Adrenal gland (tissue), 12 donors: Measurements from ENCODE around the gene HOXA5. TPM values are rescaled to one million over a fixed set of nuclear protein-coding genes. Genes with fewer than 3 reads are reported as not detected.
A peak's percentile ranks its signal among the peaks of the same experiment; 100 is the strongest.

Experiments used
- DNase-seq, 7 donors: peaks; one replicate each; pipeline ENCODE4 v3.0.0-alpha.2; 2019 to 2020
- H3K27ac ChIP-seq, 5 donors: fragments of 200-600 bp; sonication (generic) in 4 of 5; 1 replicate in 3 of 5; 2 replicates in 2 of 5; pipeline versions ENCODE4 v1.5.1 to v1.8.0; 2016 to 2020; ENCODE audit warnings: mild to moderate bottlenecking in 1 of 5
- H3K27me3 ChIP-seq: fragments of 200-600 bp; 2 replicates; pipeline ENCODE4 v1.8.0; 2021
- H3K36me3 ChIP-seq, 2 donors: fragments of 200-600 bp; replicated peaks in 1 of 2; 1 replicate in 1 of 2; 2 replicates in 1 of 2; pipeline versions ENCODE4 v1.5.1 to v1.8.0; 2018 to 2022
- H3K4me1 ChIP-seq, 2 donors: fragments of 200-600 bp; replicated peaks in 1 of 2; 1 replicate in 1 of 2; 2 replicates in 1 of 2; pipeline versions ENCODE4 v1.5.1 to v1.8.0; 2018 to 2021
- H3K4me3 ChIP-seq, 4 donors: fragments of 200-600 bp; sonication (generic) in 3 of 4; one replicate each; pipeline ENCODE4 v1.5.1; 2016 to 2018
- H3K9me3 ChIP-seq, 3 donors: fragments of 200-600 bp; sonication (generic) in 1 of 3; replicated peaks in 1 of 3; 1 replicate in 2 of 3; 2 replicates in 1 of 3; pipeline versions ENCODE4 v1.5.1 to v1.8.0; 2016 to 2021
- CTCF ChIP-seq, 6 experiments: fragments of 450-650 bp in 4 of 6; fragments of 200-600 bp in 2 of 6; sonication (generic) in 1 of 6; IDR thresholded peaks; 1 replicate in 5 of 6; 2 replicates in 1 of 6; pipeline versions ENCODE4 v1.5.1 to v1.8.0; 2016 to 2021; ENCODE audit warnings: antibody characterized with exemption in 6 of 6, mild to moderate bottlenecking in 2 of 6, moderate library complexity in 1 of 6
- POLR2A ChIP-seq, 2 donors: fragments of 450-650 bp; IDR thresholded peaks; one replicate each; pipeline ENCODE4 v1.6.1; 2017; ENCODE audit warnings: antibody characterized with exemption in 2 of 2, mild to moderate bottlenecking in 2 of 2, moderate library complexity in 1 of 2
- WGBS, 4 donors: extraction: QIAGEN DNeasy Blood & Tissue Kit in 2 of 4; methylation state at CpG; one replicate each; pipeline versions ENCODE4 v1.1.5 to v1.1.7; 2013 to 2017; 5-methylcytosine and 5-hydroxymethylcytosine counted together
- intact Hi-C, 2 donors: fragments of 100-400 bp; cut with DNase I; formaldehyde crosslinking; loops; one replicate each; pipeline versions ENCODE4 v1.14.1 to v1.15.0; 2022 to 2023
- polyA plus RNA-seq, 3 donors: library from polyadenylated mRNA; stranded (reverse); fragments of 200-250 nt in 2 of 3; fragments of 350-450 nt in 1 of 3; fragmentation: Illumina TruSeq in 1 of 3; extraction: RNeasy Lipid Tissue Mini Kit (QIAGEN cat#74804) in 1 of 3; gene quantifications; one replicate each; pipeline ENCODE4 v1.2.3, GENCODE V29; 2013 to 2014
- total RNA-seq, 9 donors: library from RNA; depleted of rRNA in 4 of 9; stranded (reverse); fragments of >200 nt in 4 of 9; fragments of 120-200 nt in 1 of 9; fragmentation: NEBNext Ultra II Directional in 1 of 9; extraction: Animal tissue kit (Norgen Biotek cat#: 25700) in 1 of 9; gene quantifications; one replicate each; pipeline versions ENCODE4 v1.1.0 to v1.2.4, GENCODE V29; 2013 to 2023
- donor health status: healthy with polysubstance abuse.
- donor health status: Bipolar disorder and iron deficiency.
- donor health status: DM: yes; HTN: yes; CAD: no.
- donor health status: DM: no; HTN: no; CAD: no.
- donor health status: DM: no; HTN: no; CAD: no.
- donor health status: DM: yes; HTN: yes; CAD: no.

The HOXA5 gene
- total and polyA plus RNA-seq, 12 donors: 21.8 to 132 (median 57.0) TPM

DNA sequence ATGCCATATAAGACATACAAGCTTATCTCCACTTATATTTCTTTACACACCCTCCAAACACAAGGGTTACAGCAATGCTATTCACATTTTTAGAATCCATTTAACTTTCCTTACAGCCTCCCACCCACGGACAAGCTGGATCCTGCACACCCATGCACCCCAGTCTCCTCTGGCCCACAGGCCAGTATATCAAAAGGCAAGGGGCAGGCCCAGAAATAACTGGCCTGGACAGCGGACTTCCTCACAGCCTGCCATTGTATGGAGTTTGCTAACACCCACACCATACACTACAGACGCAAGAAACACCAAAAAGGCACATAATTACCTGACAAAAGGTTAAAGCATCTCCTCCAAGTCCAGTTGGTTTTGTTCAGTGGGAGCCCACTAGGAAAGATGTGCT lies 24.9 kb downstream of the HOXA5 start:
- H3K4me1 ChIP-seq: no peaks in the 10 kb centered on the region
- DNase-seq: peak in 3 of 7 donors; percentile 11 to 52 (median 19)
- intact Hi-C loops: no loop called here
- H3K4me3 ChIP-seq: peak overlapping the region in 1 of 4 donors; percentile 44
- no peak for TF ChIP-seq POLR2A (IDR thresholded peaks at IDR 0.05)
- no peak for TF ChIP-seq CTCF (IDR thresholded peaks at IDR 0.05)
- H3K36me3 ChIP-seq: no peaks in the 10 kb centered on the region
- H3K27ac ChIP-seq: peak overlapping the region in 3 of 5 donors; percentile 53 to 91 (median 83)
- WGBS, 4 donors: 60 to 65% (median 65%) methylated on average over 3 of the region's 3 CpGs
- no peaks in the 10 kb centered on the region for H3K27me3 ChIP-seq
- no peaks in the 10 kb centered on the region for H3K9me3 ChIP-seq

DNA sequence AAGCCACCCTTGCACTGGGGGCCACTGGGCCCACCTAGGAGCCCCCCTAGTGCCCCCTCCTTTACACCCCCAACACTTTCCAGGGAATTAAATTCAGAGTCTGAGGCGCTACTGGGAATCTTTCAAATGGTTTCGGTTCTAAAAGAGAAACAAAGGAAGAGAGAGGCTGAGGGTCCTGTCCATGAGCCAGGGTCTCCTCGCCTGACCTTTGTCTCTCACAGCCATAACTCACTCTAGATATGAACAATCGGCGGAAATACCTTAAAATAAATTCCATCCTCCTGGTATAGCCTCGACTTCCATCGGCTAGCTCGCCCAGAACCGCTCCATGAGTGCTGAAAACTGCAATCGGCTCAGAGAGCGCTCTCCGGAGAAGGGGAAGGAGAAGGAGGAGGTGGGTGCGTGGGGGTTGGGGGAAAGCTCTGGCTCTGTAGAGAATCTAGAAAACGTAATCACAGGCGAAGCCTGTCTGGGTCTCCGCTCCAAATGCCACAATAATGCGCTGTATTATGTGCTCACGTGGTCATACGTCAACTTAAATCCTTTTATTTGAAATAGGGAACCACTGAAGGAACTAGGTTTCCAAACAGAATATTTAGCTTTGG lies 25.5 kb downstream of the HOXA5 start:
- intact Hi-C loops: no loop called here
- Histone ChIP-seq H3K36me3 (no peaks in the 10 kb centered on the region), H3K27me3 (no peaks in the 10 kb centered on the region), H3K4me3 (peak overlapping the region in 1 of 4 donors; percentile 44), H3K27ac (peak overlapping the region in 4 of 5 donors; percentile 36 to 91 (median 68)), H3K9me3 (no peaks in the 10 kb centered on the region), H3K4me1 (peaks cover 0 to 2% of the 10 kb centered on the region in 2 donors)
- DNase-seq: peak in 3 of 7 donors; percentile 11 to 59 (median 26)
- 56 to 64% (median 60%) methylated on average over 19 of the region's 19 CpGs for WGBS, 4 donors
- TF ChIP-seq POLR2A (IDR thresholded peaks at IDR 0.05) (no peak), CTCF (IDR thresholded peaks at IDR 0.05) (no peak)

GRCh38 chr7:27116962-27117886 lies 26.3 kb downstream of the HOXA5 start:
- no peaks in the 10 kb centered on the region for H3K27me3 ChIP-seq
- H3K27ac ChIP-seq: peak overlapping the region in 4 of 5 donors; percentile 36 to 91 (median 68)
- peak overlapping the region in 1 of 4 donors; percentile 44 for H3K4me3 ChIP-seq
- no peaks in the 10 kb centered on the region for H3K36me3 ChIP-seq
- intact Hi-C loops: no loop called here
- 54 to 66% (median 60%) methylated on average over 10 to 12 of the region's 12 CpGs for WGBS, 4 donors
- TF ChIP-seq POLR2A (IDR thresholded peaks at IDR 0.05) (no peak), CTCF (IDR thresholded peaks at IDR 0.05) (no peak)
- H3K4me1 ChIP-seq: peaks cover 0 to 9% of the 10 kb centered on the region in 2 donors
- no peaks in the 10 kb centered on the region for H3K9me3 ChIP-seq
- peak in 3 of 7 donors; percentile 13 to 43 (median 15) for DNase-seq
